ENCODE results near the gene PSEN1.
"Not testable (repeated sequence)": the region's sequence is repeated elsewhere in the genome, so short reads cannot be mapped to it uniquely, and the experiment has no call there.

PSEN1 gene

DNA sequence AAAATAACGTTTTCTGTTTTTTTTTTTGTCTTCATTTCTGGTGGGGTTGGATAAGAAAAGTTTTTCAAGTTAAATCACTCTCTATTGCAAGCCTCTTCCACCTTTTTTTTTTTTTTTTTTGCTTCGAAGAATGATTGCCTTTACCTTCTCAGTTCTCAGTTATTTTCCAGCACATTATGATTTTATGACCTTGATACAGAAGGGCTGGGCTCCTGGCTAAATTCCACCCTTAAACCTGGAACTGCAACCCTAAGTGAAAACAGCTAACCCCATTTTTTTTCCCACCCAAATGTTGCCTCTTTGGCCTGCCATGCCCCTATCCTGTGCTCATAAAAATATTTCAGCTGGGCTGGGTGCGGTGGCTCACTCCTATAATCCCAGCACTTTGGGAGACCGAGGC, 31.4 kb downstream of the PSEN1 start:
- DNase-seq, result no peak

DNA sequence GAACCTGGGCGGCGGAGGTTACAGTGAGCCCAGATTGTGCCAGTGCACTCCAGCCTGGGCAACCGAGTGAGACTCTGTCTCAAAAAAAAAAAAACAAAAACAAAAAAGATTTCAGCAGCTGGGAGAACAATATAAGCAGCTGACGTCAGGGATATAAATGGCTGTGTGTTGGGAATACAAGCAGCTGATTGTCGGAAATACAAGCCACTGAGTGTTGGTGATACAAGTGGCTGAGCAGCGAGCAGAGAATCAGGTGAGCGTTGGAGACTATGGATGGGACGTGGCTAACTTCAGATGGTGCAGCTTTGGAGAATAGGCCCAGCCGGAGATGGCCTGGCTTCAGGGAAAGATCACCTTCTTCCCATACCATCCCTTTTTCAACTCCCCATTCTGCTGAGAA, 32.0 kb downstream of the PSEN1 start:
- DNase-seq, result no peak

DNA sequence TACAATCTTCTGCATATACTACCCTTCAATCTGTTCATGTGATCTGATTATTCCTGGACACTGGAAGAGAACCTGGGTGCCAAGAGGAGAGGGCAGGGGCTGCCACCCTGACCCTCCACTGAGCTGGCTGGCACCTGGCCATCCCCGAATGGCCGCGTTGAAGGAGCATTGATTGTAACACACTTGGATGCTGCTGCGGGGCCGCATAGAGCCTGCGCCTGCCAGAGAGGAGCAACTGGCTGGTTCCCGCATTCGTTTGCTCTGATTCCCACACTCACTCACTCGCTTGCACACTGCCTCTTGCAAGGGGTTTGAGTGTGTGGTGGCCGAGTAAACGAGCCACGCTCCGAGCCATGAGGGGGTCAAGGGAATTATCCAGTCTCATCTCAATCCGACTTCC, 32.4 kb downstream of the PSEN1 start:
- DNase-seq, result no peak

DNA sequence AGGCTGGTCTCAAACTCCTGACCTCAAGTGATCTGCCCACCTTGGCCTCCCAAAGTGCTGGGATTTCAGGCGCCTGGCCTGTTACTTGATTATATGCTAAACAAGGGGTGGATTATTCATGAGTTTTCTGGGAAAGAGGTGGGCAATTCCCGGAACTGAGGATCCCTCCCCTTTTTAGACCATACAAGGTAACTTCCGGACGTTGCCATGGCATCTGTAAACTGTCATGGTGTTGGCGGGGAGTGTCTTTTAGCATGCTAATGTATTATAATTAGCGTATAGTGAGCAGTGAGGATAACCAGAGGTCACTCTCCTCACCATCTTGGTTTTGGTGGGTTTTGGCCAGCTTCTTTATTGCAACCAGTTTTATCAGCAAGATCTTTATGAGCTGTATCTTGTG, 33.5 kb downstream of the PSEN1 start:
- DNase-seq, result not testable (repeated sequence)

DNA sequence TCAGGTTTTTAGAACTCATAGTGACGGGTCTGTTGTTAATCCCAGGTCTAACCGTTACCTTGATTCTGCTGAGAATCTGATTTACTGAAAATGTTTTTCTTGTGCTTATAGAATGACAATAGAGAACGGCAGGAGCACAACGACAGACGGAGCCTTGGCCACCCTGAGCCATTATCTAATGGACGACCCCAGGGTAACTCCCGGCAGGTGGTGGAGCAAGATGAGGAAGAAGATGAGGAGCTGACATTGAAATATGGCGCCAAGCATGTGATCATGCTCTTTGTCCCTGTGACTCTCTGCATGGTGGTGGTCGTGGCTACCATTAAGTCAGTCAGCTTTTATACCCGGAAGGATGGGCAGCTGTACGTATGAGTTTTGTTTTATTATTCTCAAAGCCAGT, 34.4 kb downstream of the PSEN1 start:
- DNase-seq, result no peak

DNA sequence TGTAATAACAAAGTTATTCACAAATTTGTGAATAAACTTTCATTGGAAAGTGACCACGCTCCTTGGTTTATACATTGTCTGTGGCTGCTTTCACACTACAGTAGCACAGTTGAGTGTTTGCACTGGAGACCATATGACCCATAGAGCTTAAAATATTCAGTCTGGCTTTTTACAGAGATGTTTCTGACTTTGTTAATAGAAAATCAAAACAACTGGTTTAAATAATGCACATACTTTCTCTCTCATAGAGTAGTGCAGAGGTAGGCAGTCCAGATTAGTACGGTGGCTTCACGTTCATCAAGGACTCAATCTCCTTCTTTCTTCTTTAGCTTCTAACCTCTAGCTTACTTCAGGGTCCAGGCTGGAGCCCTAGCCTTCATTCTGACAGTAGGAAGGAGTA, 36.2 kb downstream of the PSEN1 start:
- no peak for DNase-seq

DNA sequence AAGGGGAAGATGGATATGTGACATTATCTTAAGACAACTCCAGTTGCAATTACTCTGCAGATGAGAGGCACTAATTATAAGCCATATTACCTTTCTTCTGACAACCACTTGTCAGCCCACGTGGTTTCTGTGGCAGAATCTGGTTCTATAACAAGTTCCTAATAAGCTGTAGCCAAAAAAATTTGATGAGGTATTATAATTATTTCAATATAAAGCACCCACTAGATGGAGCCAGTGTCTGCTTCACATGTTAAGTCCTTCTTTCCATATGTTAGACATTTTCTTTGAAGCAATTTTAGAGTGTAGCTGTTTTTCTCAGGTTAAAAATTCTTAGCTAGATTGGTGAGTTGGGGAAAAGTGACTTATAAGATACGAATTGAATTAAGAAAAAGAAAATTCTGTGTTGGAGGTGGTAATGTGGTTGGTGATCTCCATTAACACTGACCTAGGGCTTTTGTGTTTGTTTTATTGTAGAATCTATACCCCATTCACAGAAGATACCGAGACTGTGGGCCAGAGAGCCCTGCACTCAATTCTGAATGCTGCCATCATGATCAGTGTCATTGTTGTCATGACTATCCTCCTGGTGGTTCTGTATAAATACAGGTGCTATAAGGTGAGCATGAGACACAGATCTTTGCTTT, 36.9 kb downstream of the PSEN1 start:
- peak; percentile 82 for DNase-seq

DNA sequence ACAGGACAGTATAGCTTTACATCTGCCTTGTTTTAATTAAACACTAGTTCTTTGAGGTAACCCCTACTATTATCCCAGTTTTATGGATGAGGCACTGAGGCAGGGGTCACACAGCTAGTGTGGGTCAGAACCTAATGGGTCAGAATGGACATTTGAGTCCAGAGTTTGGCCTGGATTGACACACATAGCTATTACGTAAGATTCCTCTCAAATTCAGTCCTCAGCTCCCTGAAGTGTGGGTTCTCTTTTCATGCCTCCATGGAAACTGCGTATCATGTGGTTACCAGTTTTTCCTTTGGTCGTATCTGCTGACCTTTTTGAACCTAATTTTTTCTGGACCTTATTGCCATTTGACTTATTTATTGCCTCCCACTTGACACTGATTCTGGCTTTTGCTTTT, 40.4 kb downstream of the PSEN1 start:
- no peak for DNase-seq

DNA sequence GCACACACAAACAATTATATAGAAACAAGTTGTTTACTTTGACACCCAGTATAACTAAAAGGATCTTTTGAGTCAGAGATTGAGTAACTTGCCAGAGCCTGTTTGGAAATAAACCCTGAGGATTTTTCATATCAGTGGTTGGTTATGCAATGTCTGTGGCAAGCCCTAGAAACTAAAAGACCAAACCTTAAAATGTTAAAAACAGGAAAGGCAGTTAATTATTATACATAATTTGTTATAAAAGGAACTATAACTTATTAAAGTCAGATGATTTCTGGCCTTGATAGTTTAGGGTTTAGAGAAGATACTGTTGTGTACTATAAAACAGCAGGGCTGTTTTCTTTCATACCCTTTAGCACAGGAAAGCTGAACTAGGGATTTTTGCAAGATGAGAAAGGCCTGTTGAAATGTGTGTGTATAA, 44.1 kb downstream of the PSEN1 start:
- no peak for DNase-seq

DNA sequence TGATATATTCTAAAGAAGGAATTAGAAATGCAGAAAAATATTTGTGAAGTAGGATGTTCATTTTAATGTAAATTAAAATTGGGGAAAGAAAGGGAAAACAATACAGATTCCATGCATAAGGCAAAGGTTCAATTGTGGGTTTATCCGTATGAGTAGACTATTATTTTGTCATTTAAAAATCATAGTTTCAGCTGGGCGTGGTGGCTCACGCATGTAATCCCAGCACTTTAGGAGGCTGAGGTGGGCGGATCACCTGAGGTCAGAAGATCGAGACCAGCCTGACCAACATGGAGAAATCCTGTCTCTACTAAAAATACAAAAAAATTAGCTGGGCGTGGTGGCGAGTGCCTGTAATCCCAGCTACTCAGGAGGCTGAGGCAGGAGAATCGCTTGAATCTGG, 44.7 kb downstream of the PSEN1 start:
- DNase-seq, result not testable (repeated sequence)

DNA sequence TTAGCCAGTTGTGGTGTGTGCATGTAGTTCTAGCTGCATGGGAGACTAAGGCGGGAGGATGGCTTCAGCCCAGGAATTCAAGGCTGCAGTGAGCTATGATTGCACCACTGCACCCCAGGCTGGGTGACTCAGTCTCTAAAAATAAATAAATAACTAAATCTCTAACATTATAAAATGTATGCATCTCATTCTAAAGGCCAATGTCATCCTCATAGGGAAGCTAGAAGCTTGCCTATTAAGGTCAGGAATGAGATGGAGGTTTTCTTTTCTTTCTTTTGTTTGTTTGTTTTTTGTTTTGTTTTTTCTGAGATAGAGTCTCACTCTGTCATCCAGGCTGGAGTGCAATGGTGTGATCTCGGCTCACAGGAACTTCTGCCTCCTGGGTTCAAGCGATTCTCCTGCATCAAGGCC, 52.2 kb downstream of the PSEN1 start:
- DNase-seq, result no peak

DNA sequence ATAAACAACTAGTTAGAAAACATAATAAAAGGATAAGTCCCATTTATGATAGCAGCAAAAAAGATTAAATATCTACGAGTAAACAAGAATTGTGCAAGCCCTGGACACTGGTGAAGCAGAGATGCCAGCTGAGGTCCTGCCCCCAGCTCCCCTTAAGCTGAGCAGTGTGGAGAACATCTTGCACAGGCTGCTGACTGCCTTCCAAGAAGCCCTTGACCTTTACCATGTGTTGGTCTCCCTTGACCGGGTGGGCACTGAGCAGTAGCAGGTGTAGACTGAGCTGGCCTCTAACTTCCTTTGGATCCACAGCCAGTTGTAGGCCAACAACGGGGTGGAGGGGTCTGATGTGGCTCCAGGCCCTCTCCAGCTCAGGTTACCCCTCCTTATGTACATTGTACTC, 53.3 kb downstream of the PSEN1 start:
- no peak for DNase-seq

DNA sequence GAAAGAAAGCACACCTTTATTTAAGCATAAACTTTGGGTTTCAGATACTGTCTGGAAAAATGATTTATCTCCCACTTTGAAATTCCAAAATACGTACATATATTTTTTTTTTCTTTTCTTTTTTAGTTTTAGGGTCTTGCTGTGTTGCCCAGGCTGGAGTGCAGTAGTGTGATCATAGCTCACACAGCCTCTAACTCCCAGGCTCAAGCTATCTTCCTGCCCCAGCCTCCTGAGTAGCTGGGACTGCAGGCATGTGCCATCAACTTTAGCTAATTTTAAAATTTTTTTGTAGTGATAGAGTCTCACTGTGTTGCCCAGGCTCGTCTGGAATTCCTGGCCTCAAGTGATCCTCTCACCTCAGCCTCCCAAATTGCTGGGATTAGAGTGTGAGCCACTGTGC, 55.1 kb downstream of the PSEN1 start:
- no peak for DNase-seq

DNA sequence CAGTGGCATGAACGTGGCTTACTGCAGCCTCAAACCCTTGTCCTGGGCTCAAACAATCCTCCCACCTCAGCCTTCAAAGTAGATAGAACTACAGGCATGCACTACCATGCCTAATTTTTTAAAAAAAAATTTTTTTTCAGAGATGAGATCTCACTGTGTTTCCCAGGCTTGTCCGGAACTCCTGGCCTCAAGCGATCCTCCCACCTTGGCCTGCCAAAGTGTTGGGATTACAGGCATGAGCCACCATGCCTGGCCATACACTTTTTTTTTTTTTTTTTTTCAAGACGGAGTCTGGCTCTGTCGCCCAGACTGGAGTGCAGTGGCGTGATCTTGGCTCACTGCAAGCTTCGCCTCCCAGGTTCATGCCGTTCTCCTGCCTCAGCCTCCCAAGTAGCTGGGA, 58.0 kb downstream of the PSEN1 start:
- not testable (repeated sequence) for DNase-seq

DNA sequence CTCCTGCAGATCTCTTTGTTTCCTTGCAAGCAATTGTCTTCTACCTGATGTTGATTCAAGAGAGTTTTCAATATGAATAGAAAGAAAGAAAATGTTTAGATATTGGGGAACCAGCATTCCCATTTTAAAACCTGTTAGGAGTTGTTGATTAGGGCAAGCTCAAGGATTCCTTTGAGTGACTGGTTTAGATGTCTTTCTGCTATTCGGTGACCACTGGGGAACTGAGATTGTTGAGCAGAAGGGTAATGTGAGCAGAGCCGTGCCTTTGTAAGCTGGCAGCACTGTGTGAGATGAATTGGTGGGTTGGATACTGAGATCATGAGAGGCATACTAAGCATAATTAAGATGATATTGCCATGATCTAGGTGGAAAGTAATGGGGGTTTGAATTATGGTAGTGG, 61.9 kb downstream of the PSEN1 start:
- DNase-seq, result no peak

DNA sequence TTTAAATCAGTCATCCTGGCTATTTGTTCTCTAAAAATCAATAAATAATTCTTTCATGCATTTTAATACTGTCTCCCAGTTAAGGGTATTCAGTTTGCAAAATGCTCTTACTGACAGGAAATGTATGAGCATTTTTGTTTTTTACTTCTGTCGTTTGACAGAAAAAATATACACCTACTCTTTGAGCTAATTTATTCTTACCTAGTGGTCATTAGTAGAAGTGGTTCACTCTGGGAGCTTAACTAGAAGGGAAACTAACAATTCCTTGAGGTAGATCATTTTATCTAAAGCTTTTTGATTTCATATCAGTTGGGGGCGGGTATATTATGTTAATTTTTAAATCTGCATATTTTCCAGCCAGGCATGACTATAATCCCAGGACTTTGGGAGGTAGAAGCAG, 67.2 kb downstream of the PSEN1 start:
- DNase-seq, result no peak

DNA sequence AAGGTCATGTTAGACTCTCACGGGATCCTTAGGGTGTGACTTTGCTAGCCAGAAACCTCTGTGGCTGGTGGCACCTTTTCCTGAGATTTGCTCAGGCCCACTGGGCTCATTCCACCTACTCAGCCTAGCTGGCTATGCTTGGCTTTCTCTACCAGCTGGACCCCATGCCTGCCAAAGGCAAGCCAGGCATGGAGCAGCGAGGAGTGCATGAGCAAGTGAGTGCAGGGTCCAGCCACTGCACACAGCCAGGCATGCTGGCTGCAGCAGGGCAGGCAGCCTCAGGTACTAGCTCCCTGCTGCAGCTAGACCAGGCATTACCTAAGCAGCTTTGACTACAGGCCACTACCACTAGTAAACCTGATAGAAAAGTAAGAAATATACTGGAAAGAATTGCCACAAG, 71.3 kb downstream of the PSEN1 start:
- DNase-seq, result no peak

DNA sequence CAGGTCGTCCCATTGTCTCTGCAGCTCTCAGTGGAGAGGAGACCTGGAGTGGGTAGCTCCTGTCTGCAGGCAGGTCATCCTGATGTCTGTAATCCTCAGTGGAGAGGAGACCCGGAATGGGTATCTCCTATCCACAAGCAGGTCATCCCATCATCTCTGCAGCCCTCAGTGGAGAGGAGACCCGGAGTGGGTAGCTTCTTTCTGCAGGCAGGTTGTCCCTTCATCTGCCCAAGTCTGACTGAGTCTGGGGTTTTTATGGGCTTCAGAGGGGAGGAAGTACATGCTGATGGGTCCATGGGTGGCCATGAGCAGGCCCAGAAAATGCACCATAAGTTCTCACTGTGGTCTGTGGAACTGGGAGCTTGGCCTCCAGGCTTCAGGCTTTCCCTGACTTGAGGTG, 72.1 kb downstream of the PSEN1 start:
- no peak for DNase-seq

DNA sequence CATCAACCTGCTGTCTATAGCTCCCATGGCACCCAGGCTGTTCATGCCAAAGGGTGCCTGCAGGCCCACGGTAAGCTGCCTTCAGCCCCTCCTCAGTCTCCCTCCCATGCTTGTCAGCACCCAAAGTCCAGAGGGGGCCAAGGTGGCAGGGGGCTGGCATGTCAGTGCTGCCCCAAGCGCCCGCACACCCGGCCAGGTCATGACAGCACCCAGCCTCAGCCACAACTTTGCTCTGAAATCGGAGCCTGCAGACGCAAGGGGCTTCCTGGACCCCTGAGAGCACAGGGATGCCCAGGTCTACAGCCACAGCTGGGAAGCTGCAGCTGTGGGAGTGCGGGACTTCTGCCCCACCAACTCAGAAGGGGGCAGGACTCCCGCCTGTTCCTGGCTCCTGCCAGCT, 72.5 kb downstream of the PSEN1 start:
- no peak for DNase-seq

DNA sequence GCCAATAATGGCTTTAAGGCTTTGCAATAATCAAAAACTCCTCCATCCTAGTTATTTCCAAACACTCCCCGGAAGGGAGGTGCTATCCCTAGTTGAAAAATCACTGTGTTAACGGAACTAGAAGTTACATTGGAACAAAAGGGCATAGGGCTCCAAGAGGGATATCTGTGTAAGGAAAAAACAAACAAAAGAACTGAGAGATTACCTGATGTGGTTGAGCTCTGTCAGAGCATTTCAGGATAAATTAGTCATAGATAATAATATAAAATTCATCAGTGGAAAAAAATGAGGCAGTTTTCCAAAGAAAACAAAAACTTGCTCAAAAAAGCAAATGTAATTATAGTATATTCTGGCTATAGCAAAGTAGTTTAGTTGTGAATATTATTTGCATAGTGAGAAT, 73.6 kb downstream of the PSEN1 start:
- DNase-seq, result no peak

DNA sequence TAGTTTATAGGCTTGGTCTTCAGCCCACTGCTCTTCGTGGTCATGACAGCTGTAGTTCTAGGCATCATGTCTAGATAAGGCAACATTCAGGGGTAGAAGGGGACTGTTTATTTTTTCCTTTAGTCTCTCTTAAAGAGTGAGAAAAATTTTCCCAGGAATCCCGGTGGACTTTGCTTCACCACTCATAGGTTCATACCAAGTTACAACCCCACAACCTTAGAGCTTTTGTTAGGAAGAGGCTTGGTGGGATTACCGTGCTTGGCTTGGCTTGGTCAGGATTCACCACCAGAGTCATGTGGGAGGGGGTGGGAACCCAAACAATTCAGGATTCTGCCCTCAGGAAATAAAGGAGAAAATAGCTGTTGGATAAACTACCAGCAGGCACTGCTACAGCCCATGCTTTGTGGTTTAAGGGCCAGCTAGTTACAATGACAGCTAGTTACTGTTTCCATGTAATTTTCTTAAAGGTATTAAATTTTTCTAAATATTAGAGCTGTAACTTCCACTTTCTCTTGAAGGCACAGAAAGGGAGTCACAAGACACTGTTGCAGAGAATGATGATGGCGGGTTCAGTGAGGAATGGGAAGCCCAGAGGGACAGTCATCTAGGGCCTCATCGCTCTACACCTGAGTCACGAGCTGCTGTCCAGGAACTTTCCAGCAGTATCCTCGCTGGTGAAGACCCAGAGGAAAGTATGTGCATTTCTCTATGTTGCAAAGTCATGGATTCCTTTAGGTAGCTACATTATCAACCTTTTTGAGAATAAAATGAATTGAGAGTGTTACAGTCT, 75.1 kb downstream of the PSEN1 start:
- no peak for DNase-seq

DNA sequence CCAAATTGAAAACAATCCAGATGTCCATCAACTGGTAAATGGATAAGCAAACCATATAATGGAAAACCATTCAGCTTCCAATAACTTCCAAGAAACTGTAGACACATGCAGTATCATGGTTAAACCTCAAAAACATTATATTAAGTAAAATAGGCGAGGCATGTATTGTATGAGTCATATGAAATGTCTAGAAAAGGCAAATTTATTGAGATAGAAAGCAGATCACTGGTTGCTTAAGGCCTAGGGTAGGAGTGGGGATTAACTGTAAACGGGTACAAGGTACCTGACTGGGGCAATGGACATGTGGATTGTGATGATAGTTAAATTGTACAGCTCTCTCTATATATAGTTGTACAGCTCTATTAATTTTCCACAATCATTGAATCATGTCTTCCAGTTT, 79.7 kb downstream of the PSEN1 start:
- DNase-seq, result no peak

DNA sequence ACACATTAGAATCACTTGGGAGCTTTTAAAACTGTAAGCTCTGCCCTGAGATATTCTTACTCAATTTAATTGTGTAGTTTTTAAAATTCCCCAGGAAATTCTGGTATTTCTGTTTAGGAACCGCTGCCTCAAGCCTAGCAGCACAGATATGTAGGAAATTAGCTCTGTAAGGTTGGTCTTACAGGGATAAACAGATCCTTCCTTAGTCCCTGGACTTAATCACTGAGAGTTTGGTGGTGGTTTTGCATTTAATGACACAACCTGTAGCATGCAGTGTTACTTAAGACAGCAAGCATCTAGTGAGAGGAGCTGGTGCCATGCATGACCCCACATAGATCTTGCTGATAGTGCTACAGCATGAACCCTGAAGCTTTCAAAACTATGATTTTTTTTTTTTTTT, 81.1 kb downstream of the PSEN1 start:
- DNase-seq, result no peak

DNA sequence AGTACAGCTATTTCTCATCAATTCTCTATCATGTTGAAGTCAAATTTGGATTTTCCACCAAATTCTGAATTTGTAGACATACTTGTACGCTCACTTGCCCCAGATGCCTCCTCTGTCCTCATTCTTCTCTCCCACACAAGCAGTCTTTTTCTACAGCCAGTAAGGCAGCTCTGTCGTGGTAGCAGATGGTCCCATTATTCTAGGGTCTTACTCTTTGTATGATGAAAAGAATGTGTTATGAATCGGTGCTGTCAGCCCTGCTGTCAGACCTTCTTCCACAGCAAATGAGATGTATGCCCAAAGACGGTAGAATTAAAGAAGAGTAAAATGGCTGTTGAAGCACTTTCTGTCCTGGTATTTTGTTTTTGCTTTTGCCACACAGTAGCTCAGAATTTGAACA, 83.8 kb downstream of the PSEN1 start:
- DNase-seq, result no peak

DNA sequence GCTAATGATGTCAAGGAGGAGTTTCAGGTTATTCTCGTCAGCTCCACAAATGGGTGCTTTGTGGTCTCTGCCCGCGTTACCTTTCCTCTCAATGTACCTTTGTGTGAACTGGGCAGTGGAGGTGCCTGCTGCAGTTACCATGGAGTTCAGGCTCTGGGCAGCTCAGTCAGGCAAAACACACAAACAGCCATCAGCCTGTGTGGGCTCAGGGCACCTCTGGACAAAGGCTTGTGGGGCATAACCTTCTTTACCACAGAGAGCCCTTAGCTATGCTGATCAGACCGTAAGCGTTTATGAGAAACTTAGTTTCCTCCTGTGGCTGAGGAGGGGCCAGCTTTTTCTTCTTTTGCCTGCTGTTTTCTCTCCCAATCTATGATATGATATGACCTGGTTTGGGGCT, 84.3 kb downstream of the PSEN1 start:
- DNase-seq, result no peak
